GM23248 (cell line): Measurements from ENCODE around the gene CHMP5.

Experiments
- EZH2 ChIP-seq: fragments of 200-600 bp; sonication (generic); IDR thresholded peaks from 2 replicates; pipeline ENCODE4 v1.6.1; 2018; ENCODE audit warnings: antibody characterized with exemption, mild to moderate bottlenecking; ENCODE audit not compliant: insufficient read depth, poor library complexity, severe bottlenecking
- EZH2phosphoT487 ChIP-seq: fragments of 200-600 bp; sonication (generic); IDR thresholded peaks from 2 replicates; pipeline ENCODE4 v1.6.1; 2018; ENCODE audit warnings: antibody characterized with exemption, moderate library complexity, mild to moderate bottlenecking, low read depth; ENCODE audit not compliant: insufficient read depth

GRCh38 chr9:33331377-33331891 is 66.6 kb downstream of the CHMP5 start:
- TF ChIP-seq EZH2phosphoT487 (no peak), EZH2 (no peak)
